Common myeloid progenitor, CD34-positive (primary cell): ENCODE results near the gene ABLIM2.

ENCODE experiments used
- CTCF ChIA-PET: fragments of 350-600 bp; sonication (Branson Sonifier 250); formaldehyde crosslinking; loops from one replicate; lab custom pipeline; 2021; ENCODE audit warnings: antibody characterized with exemption; lab: Charles Lee
- POLR2A ChIA-PET: fragments of 350-600 bp; sonication (Branson Sonifier 250); formaldehyde crosslinking; loops from one replicate; lab custom pipeline; 2021; ENCODE audit warnings: antibody characterized with exemption; lab: Charles Lee
- DNase-seq, 3 donors: peaks; one replicate each; pipeline versions ENCODE4 v3.0.0 to v3.0.0-alpha.2; 2013
- H3K27ac ChIP-seq, 2 experiments: 1 replicate in 1 of 2; 2 replicates in 1 of 2; pipeline ENCODE4 v1.7.0; 2013; ENCODE audit warnings: inconsistent platforms in 2 of 2, low read length in 2 of 2, mild to moderate bottlenecking in 2 of 2, low read depth in 1 of 2, moderate library complexity in 1 of 2; ENCODE audit not compliant: severe bottlenecking in 2 of 2, insufficient read depth in 1 of 2, poor library complexity in 1 of 2
- H3K27me3 ChIP-seq, 5 experiments: replicated peaks in 2 of 5; 1 replicate in 3 of 5; 2 replicates in 2 of 5; pipeline versions ENCODE4 v1.6.1 to v1.7.0; 2013; ENCODE audit warnings: low read length in 4 of 5, mild to moderate bottlenecking in 2 of 5, moderate library complexity in 2 of 5, inconsistent platforms in 1 of 5; ENCODE audit not compliant: insufficient read depth in 5 of 5, control insufficient read depth in 4 of 5
- H3K36me3 ChIP-seq, 4 experiments: 1 replicate in 2 of 4; 2 replicates in 2 of 4; pipeline versions ENCODE4 v1.6.1 to v1.7.0; 2013; ENCODE audit warnings: low read length in 3 of 4, control low read depth in 1 of 4, mild to moderate bottlenecking in 1 of 4; ENCODE audit not compliant: control insufficient read depth in 4 of 4, insufficient read depth in 4 of 4
- H3K4me1 ChIP-seq, 4 experiments: 1 replicate in 3 of 4; 2 replicates in 1 of 4; pipeline versions ENCODE4 v1.6.1 to v1.7.1; 2013; ENCODE audit warnings: low read length in 3 of 4, mild to moderate bottlenecking in 3 of 4, control low read depth in 1 of 4, inconsistent platforms in 1 of 4, moderate library complexity in 1 of 4; ENCODE audit not compliant: control insufficient read depth in 4 of 4, insufficient read depth in 4 of 4; ENCODE audit errors: control extremely low read depth in 1 of 4
- H3K4me3 ChIP-seq, 7 experiments: 1 replicate in 4 of 7; 2 replicates in 3 of 7; pipeline versions ENCODE4 v1.5.1 to v1.7.0; 2013; ENCODE audit warnings: mild to moderate bottlenecking in 7 of 7, low read length in 6 of 7, moderate library complexity in 6 of 7, inconsistent platforms in 2 of 7, low read depth in 2 of 7, control low read depth in 1 of 7; ENCODE audit not compliant: insufficient read depth in 4 of 7, control insufficient read depth in 1 of 7; ENCODE audit errors: extremely low read depth in 1 of 7
- H3K9me3 ChIP-seq, 5 experiments: 1 replicate in 4 of 5; 2 replicates in 1 of 5; pipeline versions ENCODE4 v1.6.1 to v1.7.1; 2013; ENCODE audit warnings: low read length in 4 of 5, mild to moderate bottlenecking in 2 of 5, inconsistent platforms in 1 of 5, low read depth in 1 of 5, moderate library complexity in 1 of 5; ENCODE audit not compliant: control insufficient read depth in 4 of 5, insufficient read depth in 2 of 5; ENCODE audit errors: control extremely low read depth in 1 of 5
- WGBS: methylation state at CpG from one replicate; pipeline ENCODE4 v1.1.5; 2013; ENCODE audit not compliant: insufficient coverage; 5-methylcytosine and 5-hydroxymethylcytosine counted together

ABLIM2 gene

GRCh38 chr4:8022767-8023695, 135.6 kb downstream of the ABLIM2 start:
- Histone ChIP-seq H3K4me1 (peaks cover 0 to 1% (median 0%) of the 10 kb centered on the region in 4 experiments), H3K9me3 (no peaks in the 10 kb centered on the region), H3K36me3 (no peaks in the 10 kb centered on the region), H3K27me3 (peaks cover 0 to 85% (median 18%) of the 10 kb centered on the region in 5 experiments), H3K4me3 (no peak overlapping the region), H3K27ac (no peak overlapping the region)
- 92% methylated on average over 28 of the region's 29 CpGs for WGBS
- POLR2A ChIA-PET: no interaction called here
- no peak for DNase-seq
- CTCF ChIA-PET: no interaction called here

- ChIA-PET CTCF (no interaction called here), POLR2A (no interaction called here)
- no peaks in the 10 kb centered on the region for H3K36me3 ChIP-seq
- no peak overlapping the region for H3K27ac ChIP-seq
- WGBS: 76% methylated on average over 12 of the region's 13 CpGs
- H3K4me3 ChIP-seq: no peak overlapping the region
- peaks cover 0 to 1% (median 0%) of the 10 kb centered on the region in 4 experiments for H3K4me1 ChIP-seq
- H3K27me3 ChIP-seq: peaks cover 0 to 83% (median 16%) of the 10 kb centered on the region in 5 experiments
- DNase-seq: no peak
- no peaks in the 10 kb centered on the region for H3K9me3 ChIP-seq
Measured at GRCh38 chr4:8021796-8022195, 136.8 kb downstream of the ABLIM2 start.

- WGBS: 63% methylated on average over 18 of the region's 24 CpGs
- Histone ChIP-seq H3K27ac (no peak overlapping the region), H3K36me3 (no peaks in the 10 kb centered on the region), H3K9me3 (no peaks in the 10 kb centered on the region), H3K4me3 (no peak overlapping the region), H3K4me1 (peaks cover 0 to 1% (median 0%) of the 10 kb centered on the region in 4 experiments), H3K27me3 (peaks cover 0 to 82% (median 10%) of the 10 kb centered on the region in 5 experiments)
- ChIA-PET CTCF (no interaction called here), POLR2A (interaction anchor here (0.6 kb wide), 1 partner anchor 150 kb away, joined by 3 read pairs; no protein-coding TSS in a partner anchor)
- DNase-seq: peak in 2 of 3 donors; percentile 17 to 19
Measured at GRCh38 chr4:8019396-8020365, 138.9 kb downstream of the ABLIM2 start.

- H3K4me3 ChIP-seq: no peak overlapping the region
- peaks cover 0 to 78% (median 7%) of the 10 kb centered on the region in 5 experiments for H3K27me3 ChIP-seq
- H3K9me3 ChIP-seq: no peaks in the 10 kb centered on the region
- ChIA-PET CTCF (no interaction called here), POLR2A (no interaction called here)
- no peaks in the 10 kb centered on the region for H3K36me3 ChIP-seq
- peak in 1 of 3 donors; percentile 2 for DNase-seq
- no peak overlapping the region for H3K27ac ChIP-seq
- peaks cover 0 to 1% (median 0%) of the 10 kb centered on the region in 4 experiments for H3K4me1 ChIP-seq
- WGBS: 81% methylated on average over 12 of the region's 12 CpGs
Measured at GRCh38 chr4:8016527-8016926, 142.1 kb downstream of the ABLIM2 start.

GRCh38 chr4:8015512-8015911, 143.1 kb downstream of the ABLIM2 start:
- no peak overlapping the region for H3K4me3 ChIP-seq

GRCh38 chr4:8013976-8014726, 144.5 kb downstream of the ABLIM2 start:
- Histone ChIP-seq H3K27ac (no peak overlapping the region), H3K36me3 (no peaks in the 10 kb centered on the region), H3K4me3 (no peak overlapping the region), H3K27me3 (peaks cover 0 to 74% (median 13%) of the 10 kb centered on the region in 5 experiments), H3K4me1 (no peaks in the 10 kb centered on the region), H3K9me3 (no peaks in the 10 kb centered on the region)
- no peak for DNase-seq
- ChIA-PET CTCF (no interaction called here), POLR2A (no interaction called here)
- WGBS: 87% methylated on average over 9 of the region's 10 CpGs

More at GRCh38 chr4:8015512-8015911, 143.1 kb downstream of the ABLIM2 start:
- Histone ChIP-seq H3K9me3 (no peaks in the 10 kb centered on the region), H3K36me3 (no peaks in the 10 kb centered on the region), H3K4me1 (peaks cover 0 to 1% (median 0%) of the 10 kb centered on the region in 4 experiments), H3K27me3 (peaks cover 0 to 83% (median 10%) of the 10 kb centered on the region in 5 experiments), H3K27ac (no peak overlapping the region)
- ChIA-PET CTCF (no interaction called here), POLR2A (interaction anchor here (1.0 kb wide), 1 partner anchor 20 kb away, joined by 3 read pairs; no protein-coding TSS in a partner anchor)
- DNase-seq: no peak
- WGBS: no CpG with 5 or more reads among the region's 4 CpGs
